Fibroblast of gingiva (primary cell): ENCODE results near the gene MTCL1.

ENCODE experiments used
- DNase-seq: peaks from one replicate; pipeline ENCODE4 v3.0.0-alpha.2; 2011; ENCODE audit warnings: low read depth

Gene MTCL1

GRCh38 chr18:8794156-8794933, 89.0 kb downstream of the MTCL1 start:
- peak; percentile 52 for DNase-seq

- no peak for DNase-seq
Observed at GRCh38 chr18:8794934-8795280, 89.6 kb downstream of the MTCL1 start.

DNA sequence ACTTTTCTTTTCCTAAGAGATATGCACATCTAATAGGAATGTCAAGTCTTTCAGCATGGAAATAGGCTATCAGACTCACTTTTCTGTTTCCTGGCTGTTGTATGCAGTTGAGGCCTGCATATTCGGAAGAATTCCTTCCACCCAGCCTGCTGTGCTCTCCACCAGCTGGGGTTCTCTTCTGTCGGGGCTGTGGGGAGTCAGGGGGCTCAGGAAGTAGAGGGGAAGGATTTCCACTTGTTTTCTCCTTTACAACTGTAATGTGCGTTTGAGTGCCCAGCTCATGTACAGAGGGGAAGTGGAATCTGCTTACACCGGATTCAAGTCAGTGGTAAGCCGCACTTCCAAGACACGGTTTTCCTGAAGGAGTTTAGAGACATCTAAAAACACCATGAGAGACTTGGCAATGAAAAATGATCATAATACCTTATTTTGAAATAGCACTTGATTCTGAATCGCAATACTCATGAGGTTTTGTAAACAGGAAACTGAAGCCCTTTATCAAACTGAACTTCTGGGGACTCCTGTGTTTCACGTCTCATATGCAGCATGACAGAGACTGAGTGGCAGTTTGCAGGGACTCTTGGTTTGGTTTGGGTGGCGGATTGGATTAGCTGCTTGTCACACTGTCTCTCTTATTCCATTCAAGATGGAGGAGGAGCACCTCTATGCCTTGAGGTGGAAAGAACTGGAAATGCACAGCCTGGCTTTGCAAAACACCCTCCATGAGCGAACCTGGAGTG, 90.4 kb downstream of the MTCL1 start:
- no peak for DNase-seq

DNA sequence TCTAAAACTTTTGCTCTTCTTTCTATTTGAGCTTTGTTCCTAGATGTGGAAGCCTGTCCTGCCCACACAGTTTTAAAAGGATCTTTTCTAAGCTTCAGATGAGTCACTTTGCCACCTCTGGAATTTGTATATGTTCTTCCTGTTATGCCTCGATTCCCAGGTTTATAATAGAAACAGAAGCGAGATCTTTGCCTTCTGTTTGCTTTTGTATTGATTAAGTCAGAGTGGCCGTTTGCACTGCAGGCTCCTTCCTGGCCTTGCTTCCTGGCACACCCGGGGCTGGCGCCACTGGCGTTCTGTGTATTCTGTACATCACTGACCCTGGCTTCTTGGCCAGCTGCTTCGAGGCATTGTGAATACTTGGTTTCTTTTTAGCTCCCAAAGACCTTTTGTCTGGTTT, 91.8 kb downstream of the MTCL1 start:
- no peak for DNase-seq

GRCh38 chr18:8799001-8799400, 93.6 kb downstream of the MTCL1 start:
- DNase-seq, result no peak

DNA sequence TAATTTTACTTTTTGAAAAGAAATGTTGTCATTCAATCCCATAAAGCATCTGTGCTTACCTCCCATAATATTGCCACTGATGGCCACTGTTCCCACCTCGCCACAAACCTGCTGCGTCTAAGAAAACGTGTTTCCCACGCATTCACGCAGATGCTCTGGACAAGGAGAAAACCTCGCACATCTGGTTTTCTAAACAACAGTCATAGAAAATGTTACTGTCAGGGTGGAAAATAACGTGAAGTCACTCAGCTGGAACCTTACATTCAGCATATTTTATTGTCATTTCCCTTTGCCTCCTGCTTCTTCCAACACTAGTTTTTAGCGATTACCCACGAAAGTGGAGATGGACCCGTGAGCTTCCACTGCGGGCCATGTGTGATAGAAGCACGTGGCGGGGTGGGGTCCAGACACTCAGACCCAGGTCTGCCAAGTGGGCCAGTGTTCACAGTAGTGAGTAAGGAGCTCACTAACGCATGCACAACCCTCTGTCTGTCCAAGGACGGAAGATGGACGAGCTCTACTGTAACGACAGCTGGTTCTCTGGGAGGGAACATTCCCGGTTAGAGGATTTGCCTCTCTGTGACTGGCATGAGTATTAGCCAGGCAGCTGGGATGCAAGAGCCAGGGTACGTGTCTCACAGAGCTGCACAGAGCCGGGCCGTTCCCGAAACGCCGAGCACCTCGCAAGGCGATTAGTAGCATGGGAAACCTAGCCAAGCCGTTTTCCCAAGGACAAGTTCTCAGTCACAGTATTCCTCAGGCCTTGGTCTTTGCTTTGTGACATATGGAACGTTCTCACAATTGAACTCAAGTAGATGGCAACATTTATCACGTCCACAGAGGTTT, 94.5 kb downstream of the MTCL1 start:
- DNase-seq, result no peak

- DNase-seq, result peak; percentile 90
Observed at GRCh38 chr18:8800445-8800844, 95.1 kb downstream of the MTCL1 start.

DNA sequence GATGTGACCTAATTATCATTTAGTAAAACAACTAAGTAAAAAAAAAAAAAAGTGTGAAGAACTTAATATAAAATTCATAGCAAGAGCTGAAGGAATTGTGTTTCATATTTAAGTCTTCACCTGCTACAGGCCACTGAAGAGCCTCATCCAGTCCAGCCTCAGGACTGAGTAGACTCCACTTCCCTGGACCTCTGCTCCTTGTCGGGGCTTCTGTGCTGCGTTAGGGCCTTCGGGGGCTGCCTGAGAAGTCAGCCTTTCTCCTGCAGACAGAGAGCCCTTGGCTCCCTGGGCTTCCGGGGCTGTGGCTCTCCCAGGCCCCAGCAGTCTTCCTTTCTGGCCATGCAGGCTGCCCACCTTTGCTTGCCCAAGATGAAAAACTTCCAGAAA, 95.5 kb downstream of the MTCL1 start:
- DNase-seq, result no peak

DNA sequence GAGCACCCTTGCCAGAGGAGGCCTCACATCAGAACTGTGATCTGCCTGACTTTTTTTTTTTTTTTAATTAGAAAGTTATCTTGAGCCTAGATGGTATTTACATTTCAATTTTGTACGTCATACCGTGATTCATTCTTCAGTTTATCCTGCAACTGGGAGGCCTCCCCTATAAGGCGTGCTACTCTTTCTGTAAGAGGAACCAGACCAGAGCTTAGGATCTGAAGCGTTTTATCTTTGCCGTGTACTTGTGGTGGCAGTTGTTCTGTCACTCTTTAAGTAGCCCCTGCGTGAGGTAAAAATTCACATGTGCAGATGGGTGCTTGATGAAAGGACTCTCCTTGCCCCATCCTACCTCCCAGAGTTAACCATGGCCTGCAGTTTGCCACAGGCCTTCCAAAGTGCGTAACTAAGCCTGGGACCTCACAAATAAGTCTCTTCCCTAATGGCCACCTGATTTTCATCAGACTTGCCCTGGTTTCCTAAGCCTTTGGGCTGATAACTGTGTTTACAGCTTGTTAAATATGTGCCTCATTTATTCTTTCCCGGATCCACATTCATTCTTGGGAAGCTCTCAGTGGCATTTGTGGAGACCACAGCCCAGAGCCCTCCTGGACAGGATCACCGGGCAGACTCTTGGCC, 96.0 kb downstream of the MTCL1 start:
- DNase-seq, result peak; percentile 56

DNA sequence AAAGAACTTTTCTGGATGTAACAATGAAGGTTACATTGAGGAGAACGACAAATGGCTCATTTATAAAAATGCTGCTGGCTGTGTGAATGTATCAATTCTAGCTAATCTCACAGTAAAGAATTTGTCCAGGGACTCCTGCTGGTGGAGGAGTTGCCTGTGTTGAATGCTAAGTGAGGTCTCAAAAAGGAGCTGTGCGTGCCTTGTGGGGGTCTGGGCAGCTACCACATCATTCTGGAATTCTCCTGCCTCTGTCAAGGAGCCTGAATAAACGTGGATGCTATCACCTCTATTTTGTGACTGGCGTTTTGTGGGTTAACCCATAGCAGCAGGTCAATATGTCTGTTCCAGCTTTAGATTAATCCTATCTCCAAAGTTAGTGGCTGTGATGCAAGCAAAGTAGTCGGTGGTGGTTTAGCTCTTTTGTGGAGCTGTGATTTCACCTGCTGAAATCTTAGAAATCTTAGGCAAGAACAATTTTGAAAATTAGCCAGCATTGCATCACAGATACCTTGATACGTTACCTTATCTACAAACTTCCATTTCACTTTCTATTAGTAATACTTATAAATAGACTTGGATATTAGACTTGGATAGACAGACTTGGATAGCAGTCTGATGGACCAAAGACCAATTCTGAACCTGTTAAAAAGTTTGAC, 96.8 kb downstream of the MTCL1 start:
- no peak for DNase-seq

- DNase-seq, result no peak
Observed at GRCh38 chr18:8803063-8803795, 97.9 kb downstream of the MTCL1 start.

DNA sequence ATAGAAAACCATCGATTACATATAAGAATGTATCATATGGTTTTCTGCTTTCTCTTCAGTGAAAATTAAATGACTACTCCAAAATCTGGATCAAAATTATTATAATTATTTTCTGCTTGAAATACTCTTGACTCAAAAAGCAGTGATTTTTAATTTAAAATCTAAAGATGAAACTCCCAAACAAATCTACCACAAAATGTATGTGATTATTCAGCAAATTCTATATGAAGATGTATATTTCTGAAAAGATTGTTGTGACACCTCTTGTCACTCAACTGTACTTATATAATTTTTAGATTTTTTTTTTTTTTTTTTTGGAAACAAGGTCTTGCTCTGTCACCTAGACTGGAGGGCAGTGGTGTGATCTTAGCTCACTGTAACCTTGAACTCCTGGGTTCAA, 98.6 kb downstream of the MTCL1 start:
- no peak for DNase-seq

DNA sequence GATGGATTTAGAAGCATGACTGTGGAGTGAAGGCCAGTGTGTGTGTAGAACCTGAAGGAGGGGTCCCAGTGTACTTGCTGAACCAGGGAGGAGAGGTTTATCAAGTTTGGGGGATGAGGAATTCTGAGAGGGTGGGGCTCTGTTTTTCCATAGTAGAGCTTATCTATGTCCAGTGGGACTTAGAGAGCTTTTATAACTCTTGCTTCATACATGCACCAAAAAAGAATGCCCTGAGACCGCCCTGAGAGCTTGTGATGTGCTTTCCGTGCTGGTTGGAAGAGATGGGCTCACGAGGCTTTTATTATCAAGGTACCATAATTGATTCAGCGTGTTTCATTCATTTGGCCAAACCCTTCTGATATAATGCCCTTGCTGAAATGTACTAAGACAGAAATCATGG, 100.2 kb downstream of the MTCL1 start:
- no peak for DNase-seq

DNA sequence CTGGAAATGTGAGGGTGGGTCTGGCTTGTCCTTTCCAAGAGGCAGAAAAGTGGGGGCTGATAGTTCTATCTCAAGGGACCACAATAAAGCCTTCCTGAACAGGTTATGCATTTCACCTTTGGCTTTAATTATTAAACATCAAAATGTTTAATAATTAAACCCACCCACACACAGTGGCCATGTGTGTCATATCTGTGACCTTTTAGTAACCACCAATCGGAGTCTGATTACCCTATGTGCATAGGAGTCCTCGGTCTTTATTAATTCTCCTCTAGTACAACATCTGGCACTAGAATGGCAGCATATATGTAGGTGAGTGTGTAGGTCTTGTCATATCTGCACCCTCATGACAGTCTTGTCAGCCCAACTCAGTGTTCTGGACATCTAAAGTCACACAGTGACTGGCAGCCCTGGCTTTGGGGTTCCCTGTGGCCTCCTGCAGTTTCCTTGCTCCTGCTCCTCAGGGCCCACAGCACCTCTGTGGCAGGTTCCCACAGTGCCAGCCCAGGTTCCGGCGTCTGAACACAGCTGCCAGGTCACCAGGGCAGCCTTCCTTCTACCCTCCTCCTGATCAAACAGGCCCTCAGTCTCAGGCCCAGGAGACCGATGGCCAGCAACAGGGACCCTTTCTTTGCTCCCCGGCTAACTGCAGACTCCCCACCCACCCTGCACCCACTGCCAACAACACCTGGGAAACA, 100.9 kb downstream of the MTCL1 start:
- no peak for DNase-seq

DNA sequence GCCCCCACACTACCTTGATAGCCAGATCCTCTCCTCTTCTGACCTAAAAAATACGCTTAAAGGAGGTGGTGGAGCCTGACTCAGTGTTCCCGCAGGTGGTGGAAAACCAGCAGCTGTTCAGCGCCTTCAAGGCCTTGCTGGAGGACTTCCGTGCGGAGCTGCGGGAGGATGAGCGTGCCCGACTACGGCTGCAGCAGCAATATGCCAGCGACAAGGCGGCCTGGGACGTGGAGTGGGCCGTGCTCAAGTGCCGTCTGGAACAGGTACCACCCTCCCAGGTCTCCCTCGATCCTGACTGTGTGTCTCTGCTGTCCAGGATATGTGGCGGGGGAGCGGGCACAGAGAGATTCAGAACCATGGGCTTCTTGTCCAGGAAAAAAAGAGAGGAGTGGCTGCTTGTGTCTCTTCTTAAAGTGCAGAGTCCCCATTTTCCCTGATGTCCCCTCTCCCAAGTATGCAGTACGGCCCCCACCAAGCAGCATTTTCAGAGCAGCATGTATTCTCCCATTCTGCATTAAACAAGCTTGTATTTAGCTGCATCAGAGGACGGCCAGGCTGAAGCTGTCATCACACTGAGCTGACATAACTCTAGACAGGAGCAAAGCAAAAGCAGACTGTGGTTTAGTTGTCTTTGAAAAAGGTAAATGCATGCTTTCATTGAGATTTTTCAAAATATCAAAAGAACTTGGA, 101.6 kb downstream of the MTCL1 start:
- DNase-seq, result no peak

DNA sequence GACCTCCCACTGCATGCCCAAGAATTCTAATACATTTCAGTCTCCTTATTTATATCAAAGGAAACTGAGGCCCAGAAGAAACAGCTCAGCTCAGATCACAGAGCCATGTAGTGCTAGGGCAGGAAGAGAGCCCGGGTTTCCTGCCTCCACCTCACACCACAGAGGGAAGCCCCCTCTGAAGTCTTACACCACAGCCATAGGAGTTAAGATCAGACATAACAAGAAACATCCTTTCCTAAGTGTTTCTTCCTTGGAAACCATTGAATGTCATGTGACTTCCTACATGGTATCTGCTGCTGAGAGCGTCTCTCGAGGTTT, 102.1 kb downstream of the MTCL1 start:
- no peak for DNase-seq

DNA sequence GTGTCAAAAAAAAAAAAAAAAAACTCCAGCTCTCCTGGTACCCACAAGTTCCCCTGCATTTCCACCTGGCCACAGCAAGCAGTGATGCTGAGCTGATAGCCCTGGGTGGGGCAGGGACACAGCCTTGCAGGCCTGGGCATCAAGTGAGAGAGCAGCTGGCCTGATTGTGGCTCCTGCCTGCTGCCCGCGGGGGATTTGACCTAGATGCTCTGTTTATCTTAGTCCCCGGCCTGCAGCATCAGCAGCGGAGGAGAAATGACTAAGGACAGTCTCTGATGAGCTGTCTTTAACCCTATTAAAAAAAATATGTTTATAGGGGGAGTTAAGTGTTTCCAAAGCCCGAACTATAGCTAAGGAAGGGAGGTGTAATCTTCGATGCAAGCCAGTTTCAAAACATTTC, 102.6 kb downstream of the MTCL1 start:
- DNase-seq, result no peak

DNA sequence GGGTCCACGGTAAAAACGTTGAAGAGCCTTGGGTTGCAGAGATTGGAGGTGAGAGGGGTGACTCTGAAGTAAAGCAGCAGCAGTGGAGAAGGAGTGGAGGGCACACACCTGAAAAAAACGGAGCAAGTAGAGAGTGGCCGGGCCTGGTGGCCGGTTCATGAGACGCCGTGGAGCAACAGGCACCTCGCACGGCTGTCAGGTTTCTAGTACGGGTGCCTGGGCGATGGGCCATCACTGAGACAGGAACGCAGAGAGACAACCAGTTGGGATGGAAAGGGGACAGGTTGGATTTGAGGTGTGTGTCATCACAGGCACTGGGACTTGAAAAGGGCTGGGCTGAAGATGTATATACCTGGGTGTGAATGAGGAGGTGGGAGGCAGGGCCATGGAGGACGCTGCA, 104.2 kb downstream of the MTCL1 start:
- DNase-seq, result no peak

- no peak for DNase-seq
Observed at GRCh38 chr18:8810157-8810556, 104.8 kb downstream of the MTCL1 start.

GRCh38 chr18:8811115-8811514, 105.8 kb downstream of the MTCL1 start:
- DNase-seq, result no peak
